ENCODE measurements around the gene ZBTB20. TPM values are rescaled to one million over a fixed set of nuclear protein-coding genes. Genes with fewer than 3 reads are reported as not detected.

ZBTB20 gene
- total and polyA plus RNA-seq, 4 donors = 0.74 to 77.1 (median 27.9) TPM

DNA sequence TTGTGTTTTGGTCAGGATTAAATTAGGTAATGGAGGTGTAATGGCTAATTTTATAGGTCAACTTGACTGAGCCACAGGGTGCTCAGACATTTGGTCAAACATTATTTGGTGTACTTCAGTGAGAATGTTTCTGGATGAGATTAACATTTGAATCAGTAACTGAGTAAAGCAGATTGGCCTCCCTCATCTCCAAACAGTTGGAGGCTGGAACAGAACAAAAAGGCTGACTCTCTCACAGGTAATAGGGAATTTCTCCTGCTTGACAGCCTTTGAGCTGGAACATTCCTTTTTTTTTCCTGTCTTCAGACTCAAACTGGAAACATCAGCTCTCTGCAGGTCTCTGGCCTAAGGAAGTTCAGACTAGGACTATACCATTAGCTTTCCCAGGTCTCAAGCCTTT, 280.7 kb downstream of the ZBTB20 start:
- H3K4me3 ChIP-seq = no peak overlapping the region
- no peaks in the 10 kb centered on the region for H3K36me3 ChIP-seq (ENCODE audit: control insufficient read depth in 4 of 4, insufficient read depth in 4 of 4, low read length in 4 of 4)
- no peak for TF ChIP-seq CTCF (IDR thresholded peaks at IDR 0.05; ENCODE audit: control extremely low read depth, extremely low read depth)
- no peaks in the 10 kb centered on the region for H3K27me3 ChIP-seq (ENCODE audit: control insufficient read depth in 3 of 3, insufficient read depth in 3 of 3, low read length in 2 of 3)
- DNase-seq (no peak), ATAC-seq (ENCODE audit: insufficient read depth, low FRiP score) (no peak)
- H3K9ac ChIP-seq (ENCODE audit: insufficient read depth in 1 of 2, low read length in 2 of 2) = no peak overlapping the region
- peaks cover 0 to 14% (median 0%) of the 10 kb centered on the region in 5 donors for H3K4me1 ChIP-seq (ENCODE audit: control insufficient read depth in 5 of 5, insufficient read depth in 5 of 5, low read length in 5 of 5)
- no peaks in the 10 kb centered on the region for H3K9me3 ChIP-seq (ENCODE audit: control insufficient read depth in 4 of 4, insufficient read depth in 3 of 4, low read length in 3 of 4)
- H3K27ac ChIP-seq (ENCODE audit: low read depth in 1 of 2, low read length in 1 of 2) = no peak overlapping the region

- Histone ChIP-seq H3K27ac (ENCODE audit: low read depth in 1 of 2, low read length in 1 of 2) (no peak overlapping the region), H3K27me3 (ENCODE audit: control insufficient read depth in 3 of 3, insufficient read depth in 3 of 3, low read length in 2 of 3) (no peaks in the 10 kb centered on the region), H3K9ac (ENCODE audit: insufficient read depth in 1 of 2, low read length in 2 of 2) (no peak overlapping the region), H3K4me1 (ENCODE audit: control insufficient read depth in 5 of 5, insufficient read depth in 5 of 5, low read length in 5 of 5) (peaks cover 0 to 15% (median 0%) of the 10 kb centered on the region in 5 donors), H3K4me3 (no peak overlapping the region), H3K9me3 (ENCODE audit: control insufficient read depth in 4 of 4, insufficient read depth in 3 of 4, low read length in 3 of 4) (no peaks in the 10 kb centered on the region), H3K36me3 (ENCODE audit: control insufficient read depth in 4 of 4, insufficient read depth in 4 of 4, low read length in 4 of 4) (no peaks in the 10 kb centered on the region)
- ATAC-seq (ENCODE audit: insufficient read depth, low FRiP score) = no peak
- TF ChIP-seq CTCF (IDR thresholded peaks at IDR 0.05; ENCODE audit: control extremely low read depth, extremely low read depth) = no peak
- 86 to 92% methylated on average over 2 of the region's 2 CpGs for WGBS, 2 donors
- DNase-seq = no peak
Observed at GRCh38 chr3:114864970-114865369, 282.1 kb downstream of the ZBTB20 start.

- DNase-seq (no peak), ATAC-seq (ENCODE audit: insufficient read depth, low FRiP score) (no peak)
- peaks cover 0 to 15% (median 0%) of the 10 kb centered on the region in 5 donors for H3K4me1 ChIP-seq (ENCODE audit: control insufficient read depth in 5 of 5, insufficient read depth in 5 of 5, low read length in 5 of 5)
- WGBS, 2 donors = 0 to 3% methylated on average over 1 of the region's 1 CpG
- no peak for TF ChIP-seq CTCF (IDR thresholded peaks at IDR 0.05; ENCODE audit: control extremely low read depth, extremely low read depth)
- no peak overlapping the region for H3K4me3 ChIP-seq
- H3K27me3 ChIP-seq (ENCODE audit: control insufficient read depth in 3 of 3, insufficient read depth in 3 of 3, low read length in 2 of 3) = no peaks in the 10 kb centered on the region
- H3K27ac ChIP-seq (ENCODE audit: low read depth in 1 of 2, low read length in 1 of 2) = peak overlapping the region in 1 of 2 donors; percentile 33
- no peaks in the 10 kb centered on the region for H3K36me3 ChIP-seq (ENCODE audit: control insufficient read depth in 4 of 4, insufficient read depth in 4 of 4, low read length in 4 of 4)
- H3K9me3 ChIP-seq (ENCODE audit: control insufficient read depth in 4 of 4, insufficient read depth in 3 of 4, low read length in 3 of 4) = no peaks in the 10 kb centered on the region
- peak overlapping the region in 1 of 2 donors; percentile 23 for H3K9ac ChIP-seq (ENCODE audit: insufficient read depth in 1 of 2, low read length in 2 of 2)
Observed at GRCh38 chr3:114863848-114864247, 283.2 kb downstream of the ZBTB20 start.

DNA sequence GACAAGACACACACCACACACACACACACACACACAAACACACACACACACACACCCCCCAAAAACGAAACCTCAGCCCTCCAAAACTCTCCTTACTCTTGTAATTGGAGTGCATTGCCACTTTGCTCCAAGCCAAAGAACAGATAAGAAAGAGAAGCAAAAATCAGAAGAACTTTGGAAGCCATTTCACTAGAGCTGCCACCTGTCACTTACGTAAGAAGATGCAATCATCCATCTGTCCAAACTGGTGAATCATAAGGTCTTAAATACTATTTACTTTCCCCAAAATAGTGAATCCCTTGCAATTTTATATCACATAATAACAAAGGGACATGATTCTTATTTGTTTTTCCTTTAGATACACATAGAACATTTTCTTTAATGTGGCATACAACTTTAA, 285.4 kb downstream of the ZBTB20 start:
- H3K36me3 ChIP-seq (ENCODE audit: control insufficient read depth in 4 of 4, insufficient read depth in 4 of 4, low read length in 4 of 4) = peaks cover 0 to 1% (median 0%) of the 10 kb centered on the region in 4 donors
- 71 to 84% methylated on average over 2 of the region's 2 CpGs for WGBS, 2 donors
- no peak for DNase-seq
- no peak overlapping the region for H3K4me3 ChIP-seq
- no peak overlapping the region for H3K9ac ChIP-seq (ENCODE audit: insufficient read depth in 1 of 2, low read length in 2 of 2)
- peaks cover 0 to 15% (median 2%) of the 10 kb centered on the region in 5 donors for H3K4me1 ChIP-seq (ENCODE audit: control insufficient read depth in 5 of 5, insufficient read depth in 5 of 5, low read length in 5 of 5)
- no peak for ATAC-seq (ENCODE audit: insufficient read depth, low FRiP score)
- TF ChIP-seq CTCF (IDR thresholded peaks at IDR 0.05; ENCODE audit: control extremely low read depth, extremely low read depth) = no peak
- no peak overlapping the region for H3K27ac ChIP-seq (ENCODE audit: low read depth in 1 of 2, low read length in 1 of 2)
- H3K27me3 ChIP-seq (ENCODE audit: control insufficient read depth in 3 of 3, insufficient read depth in 3 of 3, low read length in 2 of 3) = no peaks in the 10 kb centered on the region
- H3K9me3 ChIP-seq (ENCODE audit: control insufficient read depth in 4 of 4, insufficient read depth in 3 of 4, low read length in 3 of 4) = no peaks in the 10 kb centered on the region
